C4-2B (cell line): ENCODE data around the gene B4GALNT1.

ENCODE experiments used
- CTCF ChIP-seq: fragments of 450-650 bp; conservative IDR thresholded peaks from 2 replicates; pipeline ENCODE4 v1.5.1; 2017; ENCODE audit warnings: mild to moderate bottlenecking
- ZFX ChIP-seq: fragments of 450-650 bp; IDR thresholded peaks from 2 replicates; pipeline ENCODE4 v1.6.1; 2017

- TF ChIP-seq CTCF, result no peak
- no peak for TF ChIP-seq ZFX
Measured at GRCh38 chr12:57606821-57607220, 26.2 kb downstream of the B4GALNT1 start.
